Neuronal stem cell (in vitro differentiated cells): ENCODE results near the gene C5orf15.

Experiments used
- DNase-seq: peaks from one replicate; pipeline ENCODE4 v3.0.0-alpha.2; 2013; ENCODE audit warnings: low spot score
- H2AFZ ChIP-seq: one replicate; pipeline ENCODE4 v1.6.1; 2013; ENCODE audit warnings: mild to moderate bottlenecking, low read length, inconsistent platforms
- H2AK5ac ChIP-seq: 2 replicates; pipeline ENCODE4 v1.6.1; 2013; ENCODE audit warnings: low read depth, mild to moderate bottlenecking, inconsistent platforms, low read length, moderate library complexity, mixed read lengths
- H2BK120ac ChIP-seq: 2 replicates; pipeline ENCODE4 v1.6.1; 2013; ENCODE audit warnings: low read depth, mild to moderate bottlenecking, inconsistent platforms, low read length, moderate library complexity, mixed read lengths
- H2BK12ac ChIP-seq: one replicate; pipeline ENCODE4 v1.6.1; 2013; ENCODE audit warnings: low read length, inconsistent platforms
- H2BK15ac ChIP-seq: 2 replicates; pipeline ENCODE4 v1.6.1; 2013; ENCODE audit warnings: mild to moderate bottlenecking, low read length, inconsistent platforms, mixed read lengths
- H2BK5ac ChIP-seq: one replicate; pipeline ENCODE4 v1.6.1; 2013; ENCODE audit warnings: inconsistent platforms, mild to moderate bottlenecking, low read length, moderate library complexity
- H3K14ac ChIP-seq: one replicate; pipeline ENCODE4 v1.6.1; 2013; ENCODE audit warnings: low read length, inconsistent platforms
- H3K18ac ChIP-seq: 2 replicates; pipeline ENCODE4 v1.6.1; 2013; ENCODE audit warnings: low read length, inconsistent platforms
- H3K23ac ChIP-seq: 2 replicates; pipeline ENCODE4 v1.6.1; 2013; ENCODE audit warnings: low read depth, mild to moderate bottlenecking, mixed read lengths, low read length, inconsistent platforms; ENCODE audit not compliant: poor library complexity
- H3K27ac ChIP-seq: replicated peaks from 3 replicates; pipeline ENCODE4 v1.5.1; 2013; ENCODE audit warnings: low read length, inconsistent platforms
- H3K27me3 ChIP-seq, 3 experiments: 2 replicates each; pipeline ENCODE4 v1.6.1; 2013; ENCODE audit warnings: low read length in 3 of 3, mild to moderate bottlenecking in 2 of 3, inconsistent platforms in 1 of 3, low read depth in 1 of 3, mixed read lengths in 1 of 3, moderate library complexity in 1 of 3; ENCODE audit not compliant: control insufficient read depth in 3 of 3, insufficient read depth in 3 of 3
- H3K36me3 ChIP-seq, 2 donors: replicated peaks in 1 of 2; 2 replicates each; pipeline ENCODE4 v1.6.1; 2013; ENCODE audit warnings: low read length in 2 of 2; ENCODE audit not compliant: control insufficient read depth in 2 of 2, insufficient read depth in 2 of 2
- H3K4ac ChIP-seq: 2 replicates; pipeline ENCODE4 v1.6.1; 2013; ENCODE audit warnings: inconsistent platforms, mild to moderate bottlenecking, low read length, moderate library complexity
- H3K4me1 ChIP-seq, 2 donors: 1 replicate in 1 of 2; 2 replicates in 1 of 2; pipeline ENCODE4 v1.6.1; 2013; ENCODE audit warnings: low read length in 2 of 2, low read depth in 1 of 2; ENCODE audit not compliant: control insufficient read depth in 2 of 2, insufficient read depth in 1 of 2
- H3K4me2 ChIP-seq: one replicate; pipeline ENCODE4 v1.6.1; 2013; ENCODE audit warnings: mild to moderate bottlenecking, low read length, inconsistent platforms; ENCODE audit not compliant: insufficient read depth, poor library complexity, severe bottlenecking
- H3K4me3 ChIP-seq, 2 donors: 2 replicates each; pipeline ENCODE4 v1.5.1; 2013; ENCODE audit warnings: low read length in 2 of 2, mild to moderate bottlenecking in 2 of 2, inconsistent platforms in 1 of 2, moderate library complexity in 1 of 2
- H3K79me1 ChIP-seq: one replicate; pipeline ENCODE4 v1.6.1; 2013; ENCODE audit warnings: low read depth, mild to moderate bottlenecking, inconsistent platforms, low read length, moderate library complexity
- H3K9ac ChIP-seq: one replicate; pipeline ENCODE4 v1.6.1; 2013; ENCODE audit warnings: mild to moderate bottlenecking, low read depth, low read length, inconsistent platforms; ENCODE audit not compliant: poor library complexity
- H3K9me3 ChIP-seq, 2 donors: replicated peaks in 1 of 2; 2 replicates each; pipeline versions ENCODE3 to v1.6.1; 2013; ENCODE audit warnings: low read length in 2 of 2, mild to moderate bottlenecking in 2 of 2, inconsistent platforms in 1 of 2, low read depth in 1 of 2, mixed read lengths in 1 of 2, moderate library complexity in 1 of 2; ENCODE audit not compliant: control insufficient read depth in 2 of 2, insufficient read depth in 1 of 2
- H4K8ac ChIP-seq: one replicate; pipeline ENCODE4 v1.6.1; 2013; ENCODE audit warnings: low read depth, mild to moderate bottlenecking, inconsistent platforms, low read length, moderate library complexity
- H4K91ac ChIP-seq: one replicate; pipeline ENCODE4 v1.6.1; 2013; ENCODE audit warnings: low read length, low read depth, mild to moderate bottlenecking, inconsistent platforms; ENCODE audit not compliant: poor library complexity
- WGBS, 2 donors: extraction: QIAGEN DNeasy Blood & Tissue Kit; methylation state at CpG; one replicate each; pipeline ENCODE4 v1.1.7; 2013; ENCODE audit warnings: missing lambda C conversion rate in 2 of 2, mixed read lengths in 1 of 2; ENCODE audit not compliant: insufficient read length in 2 of 2, insufficient replicate concordance in 1 of 2; ENCODE audit errors: extremely low coverage in 2 of 2; 5-methylcytosine and 5-hydroxymethylcytosine counted together

Gene C5orf15

DNA sequence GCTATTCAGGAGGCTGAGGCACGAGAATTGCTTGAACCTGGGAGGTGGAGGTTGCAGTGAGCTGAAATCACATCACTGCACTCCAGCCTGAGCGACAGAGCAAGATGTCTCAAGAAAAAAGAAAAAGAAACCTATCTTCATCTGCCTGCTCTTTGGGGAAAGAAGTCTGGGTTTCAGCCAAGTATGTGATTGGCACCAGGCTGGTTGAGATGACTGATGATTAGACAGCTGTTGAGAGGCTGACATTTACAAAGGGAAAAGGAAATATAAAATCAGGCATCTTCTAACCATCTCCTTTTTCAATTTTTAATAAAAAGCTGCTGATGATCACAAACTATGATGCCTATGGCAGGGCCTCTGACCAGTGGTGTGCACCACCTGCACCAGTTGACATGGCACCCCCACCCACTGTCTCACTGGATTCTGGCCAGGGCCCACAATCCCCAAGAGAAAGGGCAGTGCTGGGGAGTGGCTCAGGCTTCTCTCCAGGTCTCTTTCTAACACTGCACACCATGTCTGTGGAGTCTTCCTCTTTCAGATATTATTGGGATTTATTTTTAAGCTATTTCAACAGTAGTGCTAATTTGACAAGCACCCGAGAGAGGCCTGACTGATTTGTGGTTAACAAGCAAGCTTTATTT lies 17.2 kb upstream of the C5orf15 start:
- Histone ChIP-seq H3K14ac (no peak overlapping the region), H2BK120ac (no peak overlapping the region), H4K91ac (no peak overlapping the region), H3K36me3 (peaks cover 34 to 94% of the 10 kb centered on the region in 2 donors), H3K27ac (no peak overlapping the region), H3K9ac (no peak overlapping the region), H3K18ac (no peak overlapping the region), H3K4me3 (no peak overlapping the region), H2AK5ac (no peak overlapping the region), H3K4me2 (no peak overlapping the region), H4K8ac (no peak overlapping the region), H2AFZ (no peak overlapping the region), H3K4me1 (no peaks in the 10 kb centered on the region), H2BK15ac (no peak overlapping the region), H2BK5ac (no peak overlapping the region), H3K4ac (no peak overlapping the region), H3K9me3 (no peaks in the 10 kb centered on the region), H3K79me1 (peaks cover 2% of the 10 kb centered on the region), H3K27me3 (no peaks in the 10 kb centered on the region), H2BK12ac (no peak overlapping the region), H3K23ac (no peak overlapping the region)
- no CpG with 5 or more reads among the region's 3 CpGs for WGBS, 2 donors
- no peak for DNase-seq

DNA sequence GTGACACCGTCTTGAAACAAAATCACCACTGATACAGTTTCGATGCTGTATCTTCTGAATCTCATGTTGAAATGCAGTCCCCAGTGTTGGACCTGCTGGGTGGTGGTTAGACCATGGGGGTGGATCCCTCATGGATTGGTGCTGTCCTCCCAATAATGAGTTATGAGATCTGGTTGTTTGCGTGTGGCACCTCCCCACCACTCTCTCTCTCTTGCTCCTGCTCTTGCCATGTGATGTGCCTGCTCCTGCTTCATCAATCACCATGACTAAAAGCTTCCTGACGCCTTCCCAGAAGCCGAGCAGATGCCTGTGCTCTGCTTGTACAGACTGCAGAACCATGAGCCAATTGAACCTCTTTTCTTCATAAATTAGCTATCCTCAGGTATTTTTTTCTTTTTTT lies 15.2 kb upstream of the C5orf15 start:
- Histone ChIP-seq H3K9ac (no peak overlapping the region), H3K18ac (no peak overlapping the region), H4K91ac (no peak overlapping the region), H2AK5ac (no peak overlapping the region), H4K8ac (no peak overlapping the region), H3K79me1 (peaks cover 2% of the 10 kb centered on the region), H2BK15ac (no peak overlapping the region), H2BK12ac (no peak overlapping the region), H3K4me1 (no peaks in the 10 kb centered on the region), H3K4ac (no peak overlapping the region), H3K4me2 (no peak overlapping the region), H2AFZ (no peak overlapping the region), H3K27me3 (no peaks in the 10 kb centered on the region), H3K9me3 (no peaks in the 10 kb centered on the region), H3K23ac (no peak overlapping the region), H3K14ac (no peak overlapping the region), H3K4me3 (no peak overlapping the region), H2BK5ac (no peak overlapping the region), H2BK120ac (no peak overlapping the region), H3K27ac (no peak overlapping the region), H3K36me3 (peaks cover 26 to 92% of the 10 kb centered on the region in 2 donors)
- WGBS, 2 donors: no CpG with 5 or more reads among the region's 5 CpGs
- DNase-seq: no peak

DNA sequence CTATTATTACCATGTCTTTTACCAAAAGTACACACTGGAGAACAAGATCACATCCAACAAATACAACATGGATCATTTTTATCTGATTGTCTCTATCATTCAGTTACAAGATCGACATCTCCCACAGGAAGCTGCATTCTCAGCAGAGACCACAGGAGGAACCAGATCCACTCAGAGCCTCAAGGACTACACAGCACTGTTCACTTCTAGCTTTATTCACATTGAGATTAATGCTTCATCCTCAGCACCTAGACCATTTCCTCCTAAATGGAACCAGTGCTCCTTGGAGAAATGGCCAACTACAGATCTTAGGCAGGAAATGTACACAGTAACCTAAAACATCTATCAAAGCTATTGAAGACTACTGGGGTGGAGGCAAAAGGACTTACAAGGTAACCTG lies 13.3 kb upstream of the C5orf15 start:
- H3K23ac ChIP-seq: no peak overlapping the region
- no peak overlapping the region for H3K27ac ChIP-seq
- H3K36me3 ChIP-seq: peaks cover 29 to 92% of the 10 kb centered on the region in 2 donors
- no peak for DNase-seq
- H2AK5ac ChIP-seq: no peak overlapping the region
- no peak overlapping the region for H2BK5ac ChIP-seq
- no peak overlapping the region for H4K8ac ChIP-seq
- WGBS, 2 donors: no CpG with 5 or more reads among the region's 1 CpG
- no peak overlapping the region for H3K18ac ChIP-seq
- H3K79me1 ChIP-seq: peaks cover 3% of the 10 kb centered on the region
- no peak overlapping the region for H3K4me3 ChIP-seq
- H3K4ac ChIP-seq: no peak overlapping the region
- H3K9ac ChIP-seq: no peak overlapping the region
- H3K27me3 ChIP-seq: no peaks in the 10 kb centered on the region
- H4K91ac ChIP-seq: no peak overlapping the region
- no peaks in the 10 kb centered on the region for H3K4me1 ChIP-seq
- no peak overlapping the region for H3K14ac ChIP-seq
- H2BK12ac ChIP-seq: no peak overlapping the region
- no peaks in the 10 kb centered on the region for H3K9me3 ChIP-seq
- no peak overlapping the region for H2AFZ ChIP-seq
- H2BK120ac ChIP-seq: no peak overlapping the region
- H2BK15ac ChIP-seq: no peak overlapping the region
- H3K4me2 ChIP-seq: no peak overlapping the region

DNA sequence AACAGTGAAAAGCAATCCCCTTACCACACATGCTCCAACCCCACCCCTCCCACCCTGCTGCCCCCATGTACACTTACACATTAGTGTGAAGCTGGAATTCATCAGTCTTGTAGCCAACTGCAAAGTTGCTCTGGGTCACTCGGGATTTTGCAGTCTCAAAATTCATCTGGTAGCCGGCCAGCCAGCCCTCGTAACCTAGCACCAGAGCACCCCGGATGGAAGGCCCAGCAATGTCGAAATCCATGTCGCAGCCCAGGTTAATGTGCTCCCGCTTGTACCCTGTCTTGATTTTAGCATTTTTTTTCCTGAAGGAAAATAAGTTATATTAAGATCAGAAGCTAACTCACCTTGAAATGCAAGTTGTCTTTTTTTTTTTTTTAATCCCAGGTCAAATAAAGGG lies 12.2 kb upstream of the C5orf15 start:
- no peak overlapping the region for H2BK12ac ChIP-seq
- H3K27ac ChIP-seq: no peak overlapping the region
- no peak overlapping the region for H3K18ac ChIP-seq
- peaks cover 3% of the 10 kb centered on the region for H3K79me1 ChIP-seq
- DNase-seq: no peak
- no peak overlapping the region for H2AFZ ChIP-seq
- H2BK5ac ChIP-seq: no peak overlapping the region
- no peak overlapping the region for H3K9ac ChIP-seq
- no peaks in the 10 kb centered on the region for H3K9me3 ChIP-seq
- no peaks in the 10 kb centered on the region for H3K27me3 ChIP-seq
- no peak overlapping the region for H3K14ac ChIP-seq
- no peak overlapping the region for H3K4me3 ChIP-seq
- no peak overlapping the region for H2BK15ac ChIP-seq
- H4K8ac ChIP-seq: no peak overlapping the region
- H3K4ac ChIP-seq: no peak overlapping the region
- H2AK5ac ChIP-seq: no peak overlapping the region
- WGBS, 2 donors: no CpG with 5 or more reads among the region's 7 CpGs
- H2BK120ac ChIP-seq: no peak overlapping the region
- no peak overlapping the region for H3K23ac ChIP-seq
- H3K4me2 ChIP-seq: no peak overlapping the region
- H4K91ac ChIP-seq: no peak overlapping the region
- H3K36me3 ChIP-seq: peaks cover 26 to 92% of the 10 kb centered on the region in 2 donors
- no peaks in the 10 kb centered on the region for H3K4me1 ChIP-seq
